ENCODE data around the gene ATXN7L1.
"Not testable (repeated sequence)": the region's sequence is repeated elsewhere in the genome, so short reads cannot be mapped to it uniquely, and the experiment has no call there.

ATXN7L1 gene

DNA sequence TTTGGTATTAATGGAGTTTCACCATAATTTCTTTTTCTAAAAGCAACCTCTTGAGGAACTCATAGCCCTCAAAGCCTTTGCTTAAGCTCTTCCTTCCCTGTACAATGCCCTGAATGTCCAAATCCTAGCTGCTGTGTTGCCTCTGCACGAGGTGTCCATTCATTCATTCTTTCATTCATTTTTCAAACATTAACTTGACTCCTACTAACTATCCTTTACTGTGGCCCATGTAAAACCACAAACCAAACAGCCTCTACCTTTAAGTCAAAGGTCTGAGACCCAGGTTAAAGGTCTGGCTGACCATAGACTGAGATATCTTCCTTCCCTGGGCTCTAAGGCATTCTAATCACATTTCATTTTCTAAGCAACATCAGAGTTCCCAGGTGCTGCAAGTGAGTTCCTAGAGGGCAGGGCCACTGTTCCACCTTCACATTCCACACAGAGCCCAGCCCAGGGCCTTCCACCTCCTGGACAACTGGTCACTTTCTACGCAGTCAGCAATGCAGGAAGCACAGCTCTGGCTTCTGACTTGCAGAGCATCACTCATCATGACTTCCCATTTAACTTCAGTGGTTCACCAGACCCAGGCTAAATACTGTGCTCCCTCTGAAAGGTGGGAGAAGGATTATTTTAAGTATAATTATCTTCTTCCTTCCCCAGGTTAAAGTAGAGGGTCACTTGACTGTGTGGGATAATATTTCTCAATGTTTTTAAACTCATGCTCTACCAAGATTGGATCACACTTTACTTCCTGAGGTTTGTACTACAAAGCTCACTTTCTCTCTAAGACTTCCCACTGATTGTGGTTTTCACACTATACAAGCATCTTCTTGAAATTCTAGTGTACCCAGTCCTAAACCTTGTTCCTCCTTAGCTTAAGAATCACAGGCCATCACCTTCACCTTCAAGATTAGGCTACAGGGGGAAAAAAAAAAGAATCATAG is 19.1 kb downstream of the ATXN7L1 start:
- DNase-seq, result no peak

DNA sequence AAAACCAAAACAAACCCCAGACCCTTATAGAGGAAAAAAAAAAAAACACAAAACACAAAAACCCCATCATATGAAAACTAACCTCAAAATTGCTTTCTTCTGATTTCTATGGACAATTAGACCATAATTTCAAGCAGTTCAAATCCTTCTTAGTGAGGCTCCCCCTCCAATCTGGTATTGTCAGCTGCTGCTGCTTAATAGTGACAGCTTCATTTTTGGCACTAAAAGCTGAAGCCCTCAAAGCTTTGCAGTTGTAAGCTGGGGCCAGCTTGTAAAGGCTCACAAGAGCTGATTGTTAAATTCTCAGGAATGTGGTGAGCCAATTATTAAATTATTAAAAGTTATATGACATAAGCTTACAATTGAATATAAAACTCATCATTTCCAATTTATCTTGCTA is 21.9 kb downstream of the ATXN7L1 start:
- DNase-seq, result no peak

DNA sequence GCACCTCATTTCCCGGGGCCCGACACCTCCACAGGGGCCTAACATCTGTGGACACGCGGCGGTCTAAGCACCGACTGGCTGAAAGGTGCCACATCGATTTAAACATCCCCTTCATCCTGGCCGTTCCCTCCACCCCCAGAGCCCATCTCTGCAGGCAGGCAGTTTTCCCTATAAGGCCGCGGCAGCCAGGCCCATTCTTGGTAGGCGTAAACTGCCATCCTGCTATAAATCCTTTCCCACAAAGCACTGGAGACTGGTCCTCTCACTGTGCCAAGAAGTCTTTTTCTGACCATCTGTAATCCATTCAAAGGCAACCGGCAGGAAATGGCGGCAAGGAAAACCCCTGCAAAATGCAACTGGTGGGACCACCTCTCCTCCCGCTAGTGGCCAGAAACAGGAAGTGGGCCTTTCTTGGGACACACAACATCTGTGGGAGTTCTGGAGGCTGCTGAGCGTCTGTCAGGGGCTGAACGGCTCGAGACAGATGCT is 22.4 kb downstream of the ATXN7L1 start:
- DNase-seq, result no peak

GRCh38 chr7:105851064-105851463 is 25.3 kb downstream of the ATXN7L1 start:
- no peak for DNase-seq

GRCh38 chr7:105849122-105849855 is 27.1 kb downstream of the ATXN7L1 start:
- peak; percentile 78 for DNase-seq

DNA sequence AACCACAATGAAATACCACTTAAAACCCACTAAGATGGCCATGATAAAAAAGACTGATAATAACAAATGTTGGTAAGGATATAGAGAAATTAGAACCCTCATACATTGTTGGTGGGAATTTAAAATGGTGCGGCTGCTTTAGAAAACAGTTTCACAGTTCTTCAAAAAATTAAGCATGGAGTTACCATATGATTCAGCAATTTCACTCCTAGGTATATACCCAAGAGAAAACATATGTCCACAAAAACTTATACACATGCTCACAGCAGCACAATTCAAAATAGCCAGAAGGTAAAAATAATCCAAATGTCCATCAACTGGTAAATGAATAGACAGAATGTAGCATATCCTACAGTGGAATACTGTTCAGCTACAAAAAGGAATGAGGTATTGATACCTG is 30.0 kb downstream of the ATXN7L1 start:
- DNase-seq, result no peak

- DNase-seq, result not testable (repeated sequence)
Observed at GRCh38 chr7:105844681-105845080, 31.7 kb downstream of the ATXN7L1 start.

DNA sequence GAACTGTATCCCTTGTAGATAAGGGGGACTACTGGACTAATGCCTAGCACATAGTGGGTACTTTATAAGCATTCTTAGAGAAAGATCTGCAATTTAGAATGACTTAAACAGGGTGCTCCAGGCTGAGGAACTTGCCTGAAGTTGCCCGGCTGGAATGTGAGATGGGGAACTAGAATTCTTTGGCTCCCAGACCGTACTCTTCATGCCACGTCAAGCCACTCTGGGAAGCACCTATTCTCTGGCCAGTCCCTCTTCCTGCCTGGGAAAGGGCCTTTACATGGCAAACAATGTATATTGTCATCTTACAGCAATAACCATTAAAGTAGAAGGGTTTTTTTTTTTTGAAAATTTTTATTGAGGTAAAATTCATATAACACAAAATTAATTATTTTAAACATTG is 34.5 kb downstream of the ATXN7L1 start:
- DNase-seq, result no peak

DNA sequence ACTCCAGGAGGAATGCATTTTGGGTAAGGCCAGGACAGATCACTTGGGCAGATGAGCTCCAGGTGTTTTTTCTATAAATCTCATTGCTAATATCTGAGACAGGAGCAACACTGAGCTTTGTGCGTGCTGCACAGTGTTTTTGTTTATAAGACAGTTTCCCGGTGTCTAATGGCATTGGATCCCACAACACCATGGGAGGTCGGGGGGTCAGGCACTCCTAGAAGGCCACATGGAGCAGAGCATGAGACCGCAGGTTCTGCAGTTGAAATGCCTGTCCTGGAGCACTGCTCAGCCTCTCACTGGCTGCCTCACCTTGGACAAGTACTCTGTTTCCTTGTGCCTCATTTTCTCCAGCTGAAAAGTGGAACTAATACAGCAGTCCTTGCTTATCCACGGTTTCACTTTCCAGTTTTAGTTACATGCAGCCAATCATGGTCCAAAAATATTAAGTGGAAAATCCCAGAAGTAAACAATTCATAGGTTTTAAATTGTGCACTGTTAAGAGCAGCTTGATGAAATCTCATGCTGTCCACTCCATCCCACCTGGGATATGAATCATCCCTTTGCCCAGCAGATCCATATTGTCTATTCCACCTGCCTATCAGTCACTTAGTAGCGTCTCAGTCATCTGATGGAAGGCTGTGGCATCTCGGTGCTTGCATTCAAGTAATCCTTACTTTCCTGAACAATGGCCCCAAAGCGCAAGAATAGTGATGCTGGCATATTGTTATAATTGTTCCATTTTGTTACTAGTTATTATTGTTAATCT is 35.2 kb downstream of the ATXN7L1 start:
- DNase-seq, result no peak

DNA sequence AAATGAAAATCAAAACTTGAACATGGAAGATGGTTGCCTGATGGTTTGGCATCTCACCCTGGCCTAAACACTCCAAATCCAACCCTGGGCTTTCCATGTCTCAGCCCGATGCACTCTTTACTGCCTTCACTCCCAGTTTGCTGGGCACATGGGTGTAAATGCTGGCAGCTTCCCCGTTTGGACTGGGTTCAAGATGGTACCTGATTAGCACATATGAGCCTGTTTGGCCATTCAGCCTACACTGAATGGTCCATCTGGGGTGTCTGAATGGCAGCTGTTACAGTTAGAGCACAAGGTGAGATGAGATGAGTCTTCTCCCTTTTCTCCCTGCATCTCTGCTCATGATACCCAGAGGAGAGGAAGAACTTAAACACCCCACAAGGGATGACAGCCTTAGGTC is 37.1 kb downstream of the ATXN7L1 start:
- no peak for DNase-seq

DNA sequence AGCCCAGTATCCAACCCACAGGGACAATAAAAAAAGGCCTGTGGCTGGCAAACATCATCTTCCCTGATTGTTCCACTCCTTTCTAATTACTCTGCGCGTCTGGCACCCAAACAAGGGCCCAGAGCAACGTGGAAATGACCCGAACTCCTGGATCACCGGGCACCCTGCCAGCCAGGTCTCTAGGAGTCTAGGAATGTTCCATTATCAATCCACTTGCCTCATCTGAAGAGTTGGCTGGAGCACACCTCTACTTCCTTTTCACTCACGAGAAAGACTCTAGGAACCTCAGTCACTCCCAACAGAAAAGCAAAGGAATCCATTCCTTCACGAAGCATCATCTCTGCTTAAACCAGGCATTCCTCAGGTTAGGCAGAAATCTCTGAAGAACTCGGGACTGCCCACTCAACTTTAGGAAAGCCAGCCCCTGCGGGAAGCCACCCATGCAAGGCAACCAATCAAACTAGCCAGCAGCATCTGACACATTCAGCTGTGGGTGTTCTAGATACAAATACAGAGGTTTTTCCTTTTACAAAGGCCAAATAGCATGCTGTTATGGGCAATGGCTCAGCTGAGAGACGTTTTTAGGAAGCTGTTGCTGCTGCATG is 37.7 kb downstream of the ATXN7L1 start:
- no peak for DNase-seq

- DNase-seq, result no peak
Observed at GRCh38 chr7:105837765-105838626, 38.4 kb downstream of the ATXN7L1 start.

DNA sequence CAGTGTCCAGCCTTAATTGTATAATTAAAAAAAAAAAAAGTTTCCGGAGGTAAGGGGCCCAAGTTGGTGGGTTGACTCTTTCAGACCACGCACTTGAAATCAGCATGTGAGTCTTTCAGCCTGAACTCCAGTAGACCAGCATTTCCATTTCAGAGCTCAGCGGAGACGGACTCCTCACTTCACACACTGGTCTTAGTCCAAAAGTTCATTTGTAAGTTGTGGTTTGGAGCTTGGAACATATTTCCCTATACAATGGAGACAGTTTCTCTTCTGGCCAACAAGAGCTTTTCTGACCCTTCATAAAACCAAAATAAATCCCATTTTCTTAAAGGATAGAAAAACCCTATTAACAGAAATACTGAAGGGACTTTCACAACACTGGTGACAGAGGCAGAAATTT is 41.0 kb downstream of the ATXN7L1 start:
- DNase-seq, result no peak

DNA sequence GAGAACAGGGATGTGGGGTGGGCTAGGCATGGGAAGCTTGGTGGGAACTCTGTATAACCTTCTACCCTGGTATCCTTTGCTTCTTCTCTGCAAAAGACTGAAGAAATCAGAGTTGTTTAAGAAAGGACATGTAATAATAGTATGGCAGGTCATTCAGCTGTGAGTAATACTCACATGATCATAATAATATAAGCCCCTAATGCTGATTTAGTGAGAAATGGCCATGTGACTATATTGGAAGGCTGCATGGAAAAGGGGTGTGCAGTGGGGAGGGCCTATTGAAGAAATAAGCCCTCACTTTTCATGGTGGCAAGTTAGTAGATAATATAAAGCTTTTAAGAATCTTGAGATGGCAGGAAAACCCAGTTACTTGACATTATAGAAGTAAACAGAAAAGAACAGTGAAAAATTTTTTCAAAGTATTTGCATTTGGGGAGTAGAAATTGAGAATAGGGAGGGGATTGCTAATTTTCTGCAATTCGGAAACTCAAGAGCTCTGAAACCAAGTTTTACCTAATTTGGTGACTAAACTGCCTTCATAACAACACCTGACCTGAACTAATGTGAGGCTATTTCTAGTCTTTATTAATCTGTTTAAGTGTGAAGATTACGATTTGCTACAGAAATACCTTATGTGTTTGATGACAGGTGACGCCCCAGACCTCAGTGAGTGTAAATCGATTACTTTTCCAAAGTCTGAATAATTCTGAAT is 44.4 kb downstream of the ATXN7L1 start:
- DNase-seq, result no peak

DNA sequence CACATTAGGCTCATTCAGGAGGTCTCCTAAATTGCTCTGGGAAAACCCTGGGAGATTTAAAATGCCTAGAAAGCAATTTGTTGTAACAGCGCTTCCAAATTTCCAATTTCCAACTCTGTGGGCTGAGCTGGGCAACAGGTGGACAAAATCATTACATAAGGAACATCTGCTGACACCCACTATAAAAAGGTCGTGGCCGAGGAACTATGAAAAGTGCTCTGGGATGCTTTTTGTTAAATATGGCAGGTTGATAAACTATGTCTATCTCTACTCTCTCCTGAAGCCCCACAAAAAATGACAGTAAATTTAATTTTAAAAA is 45.1 kb downstream of the ATXN7L1 start:
- no peak for DNase-seq

DNA sequence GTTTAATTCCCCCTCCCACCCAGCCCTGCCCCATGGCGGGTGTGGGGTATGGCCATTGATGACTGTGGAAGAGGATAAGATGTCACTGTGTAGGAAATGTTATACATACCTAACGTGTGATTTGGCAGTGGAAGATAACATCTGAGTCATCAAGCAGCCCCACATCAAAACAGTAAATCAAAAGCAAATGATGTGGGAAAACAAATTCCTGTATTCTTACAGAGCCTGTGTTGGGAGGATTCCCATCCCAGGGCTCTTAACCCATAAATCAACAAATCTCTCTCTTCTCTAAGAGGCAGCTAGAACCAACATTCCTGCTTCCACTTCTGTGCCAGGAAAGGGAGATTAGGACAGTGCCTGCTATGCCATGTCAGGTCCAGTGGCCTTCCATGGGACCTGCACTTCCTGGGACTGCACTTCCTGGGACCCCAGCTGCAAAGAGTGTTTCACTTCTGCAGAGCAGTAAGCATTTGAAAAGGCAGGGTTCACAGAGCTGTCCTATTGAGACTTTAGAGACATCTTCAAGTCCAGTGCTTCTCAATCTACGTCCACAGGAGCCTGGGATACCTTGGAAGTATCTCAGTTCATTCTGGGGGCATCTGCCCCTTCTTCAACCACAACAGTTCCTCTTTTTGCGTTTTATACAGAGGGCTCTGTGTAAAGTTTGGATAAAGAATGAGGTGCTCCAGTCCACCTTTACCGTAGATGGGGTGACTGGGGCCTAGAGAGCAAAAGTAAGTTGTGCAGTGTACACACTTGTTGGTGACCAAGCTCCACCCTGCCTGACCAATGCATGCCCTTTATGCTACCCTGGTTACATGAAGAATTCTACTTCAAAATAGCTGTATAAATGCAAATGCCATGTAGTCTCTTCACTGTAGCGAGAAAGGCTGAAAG is 45.7 kb downstream of the ATXN7L1 start:
- DNase-seq, result no peak

DNA sequence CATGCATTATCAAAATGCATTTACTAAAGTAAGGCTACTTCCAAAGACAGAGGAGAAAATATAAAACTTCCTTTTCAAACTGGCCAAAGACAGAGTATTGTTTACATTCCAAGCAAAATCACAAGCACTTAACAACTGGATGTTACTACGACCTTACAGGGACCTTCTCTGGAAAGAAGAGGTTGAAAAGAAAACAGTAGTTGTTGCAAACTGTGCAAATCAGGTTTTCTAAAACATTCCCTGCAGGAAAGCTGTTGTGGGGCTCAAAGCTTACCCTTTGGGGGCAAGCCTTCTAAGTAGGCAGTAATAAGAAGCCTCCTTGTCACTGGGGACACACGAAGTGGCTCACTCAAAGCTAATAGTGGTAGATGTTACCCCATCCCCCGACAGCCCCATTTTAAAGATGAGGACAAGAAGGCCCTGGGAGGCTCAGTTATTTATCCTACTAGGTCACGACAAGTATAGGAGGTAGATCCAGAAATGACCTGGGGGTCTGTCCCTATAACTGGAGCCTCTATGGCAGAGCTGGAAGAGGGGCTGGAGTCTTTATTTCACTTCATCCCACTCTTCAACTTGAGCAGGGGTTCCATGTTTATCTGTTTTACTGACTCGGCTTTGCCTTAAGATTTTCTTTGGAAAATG is 46.6 kb downstream of the ATXN7L1 start:
- no peak for DNase-seq

GRCh38 chr7:105828141-105828540 is 48.3 kb downstream of the ATXN7L1 start:
- no peak for DNase-seq

GRCh38 chr7:105827151-105827875 is 49.1 kb downstream of the ATXN7L1 start:
- no peak for DNase-seq

Data from stimulated activated CD8-positive, alpha-beta memory T cell treated with anti-CD3 and anti-CD28 coated beads, Interleukin-4, amount 100 ng/mL, for 48 hours (primary cell).